NCI-H524 (cell line): ENCODE measurements around the gene ZNRF2.

ENCODE experiments used
- DNase-seq, 2 experiments: peaks; one replicate each; lab custom pipeline; 2025; lab: John Stamatoyannopoulos, UW

ZNRF2 gene

GRCh38 chr7:30284298-30285066, at the start of gene ZNRF2:
TSS of gene ZNRF2 (plus strand) at chr7:30284597. CDS start at chr7:30285358, 761 bp downstream.
- peak; percentile 94 to 98 for DNase-seq

- peak in 1 of 2 experiments; percentile 1 for DNase-seq
Observed at GRCh38 chr7:30237271-30237695, 47.1 kb upstream of the ZNRF2 start.

- DNase-seq: peak in 1 of 2 experiments; percentile 27
Observed at GRCh38 chr7:30238721-30239441, 45.5 kb upstream of the ZNRF2 start.

- DNase-seq: no peak
Observed at GRCh38 chr7:30240106-30240800, 44.1 kb upstream of the ZNRF2 start.

- DNase-seq: no peak
Observed at GRCh38 chr7:30241767-30242166, 42.6 kb upstream of the ZNRF2 start.

- DNase-seq: no peak
Observed at GRCh38 chr7:30244340-30244739, 40.1 kb upstream of the ZNRF2 start.

GRCh38 chr7:30245913-30246312, 38.5 kb upstream of the ZNRF2 start:
- no peak for DNase-seq

GRCh38 chr7:30246392-30246791, 38.0 kb upstream of the ZNRF2 start:
- DNase-seq: no peak

- peak; percentile 43 to 86 for DNase-seq
Observed at GRCh38 chr7:30247541-30248401, 36.6 kb upstream of the ZNRF2 start.

- DNase-seq: no peak
Observed at GRCh38 chr7:30249316-30249715, 35.1 kb upstream of the ZNRF2 start.

- DNase-seq: no peak
Observed at GRCh38 chr7:30249986-30250774, 34.2 kb upstream of the ZNRF2 start.

GRCh38 chr7:30251708-30252329, 32.6 kb upstream of the ZNRF2 start:
- peak in 1 of 2 experiments; percentile 19 for DNase-seq

- peak in 1 of 2 experiments; percentile 3 for DNase-seq
Observed at GRCh38 chr7:30252885-30253795, 31.3 kb upstream of the ZNRF2 start.

- DNase-seq: no peak
Observed at GRCh38 chr7:30253796-30254165, 30.6 kb upstream of the ZNRF2 start.

- no peak for DNase-seq
Observed at GRCh38 chr7:30254248-30254647, 30.1 kb upstream of the ZNRF2 start.

- DNase-seq: no peak
Observed at GRCh38 chr7:30254717-30255063, 29.7 kb upstream of the ZNRF2 start.

- no peak for DNase-seq
Observed at GRCh38 chr7:30255064-30255769, 29.2 kb upstream of the ZNRF2 start.

- no peak for DNase-seq
Observed at GRCh38 chr7:30256349-30256858, 28.0 kb upstream of the ZNRF2 start.
